HG03025 (cell line): ENCODE measurements around the gene UPF2.
"Not testable (repeated sequence)": the region's sequence is repeated elsewhere in the genome, so short reads cannot be mapped to it uniquely, and the experiment has no call there.

Experiments used
- ATAC-seq: cut with Tn5 transposase; IDR thresholded peaks from one replicate; pipeline ENCODE4 v1.9.1; 2021; ENCODE audit warnings: mild to moderate bottlenecking, moderate library complexity; ENCODE audit not compliant: unreplicated experiment, low FRiP score

Gene UPF2

GRCh38 chr10:11975795-11976194 is 66.8 kb downstream of the UPF2 start:
- ATAC-seq = no peak

- not testable (repeated sequence) for ATAC-seq
Measured at GRCh38 chr10:11972523-11972922, 70.1 kb downstream of the UPF2 start.

GRCh38 chr10:11962176-11962575 is 80.4 kb downstream of the UPF2 start:
- ATAC-seq = no peak

GRCh38 chr10:11961771-11962170 is 80.8 kb downstream of the UPF2 start:
- no peak for ATAC-seq

- no peak for ATAC-seq
Measured at GRCh38 chr10:11959966-11960365, 82.6 kb downstream of the UPF2 start.

GRCh38 chr10:11958956-11959355 is 83.7 kb downstream of the UPF2 start:
- ATAC-seq = no peak

GRCh38 chr10:11951695-11952094 is 90.9 kb downstream of the UPF2 start:
- no peak for ATAC-seq

- no peak for ATAC-seq
Measured at GRCh38 chr10:11950325-11951018, 92.1 kb downstream of the UPF2 start.

GRCh38 chr10:11949152-11949551 is 93.5 kb downstream of the UPF2 start:
- ATAC-seq = no peak

GRCh38 chr10:11946652-11947051 is 96.0 kb downstream of the UPF2 start:
- no peak for ATAC-seq

GRCh38 chr10:11936389-11937152 is 106.0 kb downstream of the UPF2 start:
- ATAC-seq = no peak

- ATAC-seq = no peak
Measured at GRCh38 chr10:11934262-11934661, 108.3 kb downstream of the UPF2 start.

GRCh38 chr10:11933577-11934223 is 108.9 kb downstream of the UPF2 start:
- ATAC-seq = no peak

- ATAC-seq = no peak
Measured at GRCh38 chr10:11931038-11931437, 111.6 kb downstream of the UPF2 start.

- no peak for ATAC-seq
Measured at GRCh38 chr10:11930312-11930978, 112.2 kb downstream of the UPF2 start.

- ATAC-seq = no peak
Measured at GRCh38 chr10:11927746-11928145, 114.9 kb downstream of the UPF2 start.

GRCh38 chr10:11921800-11922392 is 120.7 kb downstream of the UPF2 start:
- no peak for ATAC-seq

GRCh38 chr10:11919271-11919670 is 123.3 kb downstream of the UPF2 start:
- ATAC-seq = no peak

- no peak for ATAC-seq
Measured at GRCh38 chr10:11918384-11918783, 124.2 kb downstream of the UPF2 start.

- no peak for ATAC-seq
Measured at GRCh38 chr10:11913079-11913641, 129.4 kb downstream of the UPF2 start.
